AG04449 (cell line): Measurements from ENCODE around the gene KLHL29.

Experiments
- CTCF ChIA-PET: fragments of 350-600 bp; formaldehyde crosslinking; extraction: SDS; loops from one replicate; lab custom pipeline; 2021; ENCODE audit warnings: antibody characterized with exemption; lab: Yijun Ruan, JAX
- POLR2A ChIA-PET: fragments of 400-600, 350-600 bp; formaldehyde crosslinking; extraction: SDS; loops from one replicate; lab custom pipeline; 2020; ENCODE audit warnings: antibody characterized with exemption, inconsistent platforms; lab: Yijun Ruan, JAX
- DNase-seq: peaks from one replicate; pipeline ENCODE4 v3.0.0-alpha.2; 2010; ENCODE audit warnings: low read depth, low spot score
- H3K4me3 ChIP-seq: 2 replicates; pipeline ENCODE4 v1.5.1; 2011; ENCODE audit warnings: low read depth, mild to moderate bottlenecking, control low read depth, low read length
- TF ChIP-seq, protein P1 (sequence below): IDR thresholded peaks from one replicate; pipeline ENCODE4 v1.5.1; 2011; ENCODE audit warnings: mild to moderate bottlenecking, moderate library complexity, low read length, control low read depth, inconsistent platforms; ENCODE audit not compliant: insufficient read depth; ENCODE audit errors: missing control alignments

KLHL29 gene

DNA sequence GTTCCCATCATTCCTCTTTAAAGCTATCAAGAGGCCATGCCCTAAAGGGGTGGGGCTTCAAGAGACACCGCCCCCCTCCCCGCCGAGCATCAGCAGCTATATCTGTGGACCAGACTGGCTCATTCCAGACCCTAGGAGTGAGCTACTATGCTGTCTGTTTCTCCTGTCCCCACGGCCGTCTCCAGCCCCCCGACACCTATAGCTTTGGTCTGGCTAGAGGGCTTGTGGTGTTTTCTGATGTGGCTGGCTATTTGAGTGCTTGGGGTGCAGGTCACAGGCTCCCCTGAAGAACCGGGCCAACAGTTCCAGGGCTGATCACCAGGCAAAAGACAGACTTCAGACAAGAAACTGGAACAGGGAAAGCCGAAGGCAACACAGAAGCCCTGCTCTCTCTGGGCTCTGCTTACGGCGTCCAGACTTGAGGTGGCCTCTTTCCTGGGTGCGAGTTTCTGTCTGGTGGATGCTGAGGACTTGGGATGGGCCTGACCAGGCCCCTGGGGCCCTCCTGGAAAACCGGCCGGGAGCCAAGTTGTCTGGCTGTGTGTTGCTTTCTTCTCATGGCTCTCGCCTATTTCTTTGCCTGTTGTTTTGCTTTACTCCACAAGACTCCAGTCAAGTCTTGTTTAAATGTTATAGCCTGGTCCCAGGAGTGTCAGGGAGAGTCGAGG is 83.6 kb downstream of the KLHL29 start:
- POLR2A ChIA-PET = no interaction called here
- DNase-seq = no peak
- CTCF ChIA-PET = interaction anchor here (1.0 to 2.3 kb wide), 3 partner anchors 9 to 15 kb away, joined by 3 to 9 read pairs (median 3); no protein-coding TSS in a partner anchor
- TF ChIP-seq, protein P1, sequence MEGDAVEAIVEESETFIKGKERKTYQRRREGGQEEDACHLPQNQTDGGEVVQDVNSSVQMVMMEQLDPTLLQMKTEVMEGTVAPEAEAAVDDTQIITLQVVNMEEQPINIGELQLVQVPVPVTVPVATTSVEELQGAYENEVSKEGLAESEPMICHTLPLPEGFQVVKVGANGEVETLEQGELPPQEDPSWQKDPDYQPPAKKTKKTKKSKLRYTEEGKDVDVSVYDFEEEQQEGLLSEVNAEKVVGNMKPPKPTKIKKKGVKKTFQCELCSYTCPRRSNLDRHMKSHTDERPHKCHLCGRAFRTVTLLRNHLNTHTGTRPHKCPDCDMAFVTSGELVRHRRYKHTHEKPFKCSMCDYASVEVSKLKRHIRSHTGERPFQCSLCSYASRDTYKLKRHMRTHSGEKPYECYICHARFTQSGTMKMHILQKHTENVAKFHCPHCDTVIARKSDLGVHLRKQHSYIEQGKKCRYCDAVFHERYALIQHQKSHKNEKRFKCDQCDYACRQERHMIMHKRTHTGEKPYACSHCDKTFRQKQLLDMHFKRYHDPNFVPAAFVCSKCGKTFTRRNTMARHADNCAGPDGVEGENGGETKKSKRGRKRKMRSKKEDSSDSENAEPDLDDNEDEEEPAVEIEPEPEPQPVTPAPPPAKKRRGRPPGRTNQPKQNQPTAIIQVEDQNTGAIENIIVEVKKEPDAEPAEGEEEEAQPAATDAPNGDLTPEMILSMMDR = no peak
- no peak overlapping the region for H3K4me3 ChIP-seq

DNA sequence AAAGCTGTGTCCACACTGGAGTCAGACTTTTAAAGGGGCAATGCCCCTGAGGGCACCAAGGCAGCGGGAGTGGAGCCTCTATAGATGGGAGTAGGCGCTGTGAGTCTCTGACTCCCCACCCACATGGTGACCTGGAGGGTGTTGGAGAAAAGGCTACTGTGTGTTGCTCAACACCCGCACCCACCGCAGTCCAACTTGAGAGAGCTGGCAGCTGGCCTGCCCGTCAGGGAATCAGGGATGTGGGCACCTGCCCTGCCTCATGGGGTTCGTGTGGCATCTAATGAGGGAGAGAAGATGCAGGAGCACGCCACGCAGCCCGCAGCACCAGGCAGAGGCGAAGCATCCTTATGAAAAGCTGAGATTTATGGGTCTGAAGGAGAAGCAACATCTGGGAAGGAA is 84.2 kb downstream of the KLHL29 start:
- ChIA-PET CTCF (interaction anchor here (2.3 kb wide), 1 partner anchor 9 kb away, joined by 9 read pairs; no protein-coding TSS in a partner anchor), POLR2A (no interaction called here)

DNA sequence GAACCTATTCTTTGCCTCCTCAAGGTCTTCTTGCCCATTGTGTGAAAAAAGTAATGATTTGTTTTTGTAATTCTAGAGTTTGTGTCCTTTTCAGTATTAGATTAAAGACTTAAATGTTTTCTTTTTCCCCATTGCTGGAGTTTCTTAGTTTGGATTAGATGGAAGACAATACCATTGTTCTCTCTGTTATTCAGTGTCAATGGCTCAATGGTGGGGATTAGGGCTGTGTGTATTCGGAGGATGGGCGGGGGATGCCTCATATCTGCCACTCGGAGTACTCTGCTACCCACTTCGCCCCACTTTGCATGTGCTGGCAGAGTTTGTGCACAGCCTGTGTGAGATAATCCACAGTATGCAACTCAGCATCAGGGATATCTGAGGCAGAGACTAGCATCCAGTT is 90.1 kb downstream of the KLHL29 start:
- no peak overlapping the region for H3K4me3 ChIP-seq
- CTCF ChIA-PET = interaction anchor here (0.7 to 2.1 kb wide), 2 partner anchors 8 to 14 kb away, joined by 3 to 10 read pairs; no protein-coding TSS in a partner anchor
- POLR2A ChIA-PET = no interaction called here
- no peak for DNase-seq
- TF ChIP-seq, protein P1 = no peak

More for the DNA sequence above, 84.2 kb downstream of the KLHL29 start:
- no peak overlapping the region for H3K4me3 ChIP-seq
- DNase-seq = no peak
- TF ChIP-seq, protein P1 = no peak

DNA sequence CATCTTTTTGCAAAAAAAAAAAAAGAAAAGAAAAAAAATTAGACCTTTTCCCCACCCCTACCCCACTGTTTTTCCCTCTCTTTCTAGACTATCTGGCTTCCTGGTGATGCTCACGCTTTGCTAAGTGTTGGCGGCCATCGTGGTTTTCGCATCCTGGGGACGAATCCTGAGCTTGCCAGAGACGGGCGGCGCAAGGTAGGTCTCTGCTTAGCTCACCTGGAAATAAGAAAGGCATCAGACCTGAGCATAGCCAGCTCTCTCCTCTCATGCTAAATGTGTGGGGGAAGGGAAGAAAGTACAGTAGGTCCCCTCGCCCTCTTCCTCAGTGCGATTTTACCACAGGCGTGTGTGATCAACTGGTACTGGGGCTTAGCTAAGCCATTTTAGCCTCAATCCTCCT is 90.5 kb downstream of the KLHL29 start:
- no peak for DNase-seq
- TF ChIP-seq, protein P1 = no peak
- CTCF ChIA-PET = interaction anchor here (0.7 kb wide), 1 partner anchor 8 kb away, joined by 3 read pairs; no protein-coding TSS in a partner anchor
- H3K4me3 ChIP-seq = no peak overlapping the region
- POLR2A ChIA-PET = no interaction called here

DNA sequence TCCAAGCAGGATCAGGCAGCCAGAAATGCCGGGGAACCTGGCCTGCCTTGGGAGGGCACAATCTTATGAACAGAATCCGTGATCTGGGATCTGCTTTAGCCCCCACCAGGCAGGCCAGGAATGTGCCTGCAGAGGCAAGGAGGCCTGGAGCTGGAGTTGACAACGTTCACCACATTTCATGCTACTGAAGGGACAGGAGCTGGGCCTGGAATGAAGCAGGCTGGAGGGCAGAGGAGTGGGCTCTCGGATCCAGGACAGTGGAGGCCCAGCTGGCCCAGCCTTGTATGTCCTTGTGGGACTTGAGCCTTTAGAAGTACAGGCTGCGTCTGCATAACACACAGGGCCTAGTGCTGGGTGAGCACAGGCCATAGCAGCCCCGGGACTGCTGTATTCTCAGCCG is 91.8 kb downstream of the KLHL29 start:
- H3K4me3 ChIP-seq = no peak overlapping the region
- ChIA-PET CTCF (no interaction called here), POLR2A (interaction anchor here (0.6 kb wide), 1 partner anchor 608 kb away, joined by 3 read pairs; the partner anchor contains the start of gene TP53I3)
- TF ChIP-seq, protein P1 = no peak
- no peak for DNase-seq

DNA sequence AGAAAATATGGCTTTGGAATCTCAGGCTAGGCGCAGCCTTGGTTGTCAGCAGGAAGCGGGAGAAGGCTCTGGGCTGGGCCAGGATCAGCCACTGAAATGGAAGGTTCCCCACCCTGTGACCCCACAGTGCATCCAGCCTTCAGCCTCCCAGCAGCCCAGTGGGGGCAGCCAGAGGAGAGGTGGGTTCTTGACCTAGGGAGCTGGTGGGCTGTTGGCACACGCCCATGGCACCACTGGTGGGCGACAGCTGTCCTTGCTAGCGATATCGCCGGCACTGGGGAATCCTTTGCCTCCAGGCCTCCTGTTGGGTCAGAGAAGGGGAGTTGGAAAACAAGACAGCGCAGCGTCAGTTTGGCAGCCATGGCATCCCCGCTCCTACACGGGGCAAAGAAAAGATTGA is 92.4 kb downstream of the KLHL29 start:
- H3K4me3 ChIP-seq = no peak overlapping the region
- TF ChIP-seq, protein P1 = no peak
- no peak for DNase-seq
- CTCF ChIA-PET = interaction anchor here (1.8 kb wide), 1 partner anchor 17 kb away, joined by 5 read pairs; no protein-coding TSS in a partner anchor
- POLR2A ChIA-PET = interaction anchor here (0.6 kb wide), 1 partner anchor 607 kb away, joined by 3 read pairs; the partner anchor contains the start of gene TP53I3
